HAP-1 (cell line): ENCODE measurements around the gene OXLD1.
A peak's percentile ranks its signal among the peaks of the same experiment; 100 is the strongest.

ENCODE experiments used
- DNase-seq, 2 experiments: peaks; one replicate each; pipeline ENCODE4 v3.0.0-alpha.2; 2016 to 2020; ENCODE audit warnings: low spot score in 2 of 2
- H3K27me3 ChIP-seq: fragments of 250-450 bp; sonication (Bioruptor Pico); 2 replicates; pipeline ENCODE4 v1.5.1; 2020; ENCODE audit warnings: low read depth, mild to moderate bottlenecking, moderate library complexity
- H3K36me3 ChIP-seq: fragments of 250-450 bp; sonication (Bioruptor Pico); replicated peaks from 2 replicates; pipeline ENCODE4 v1.5.1; 2020; ENCODE audit warnings: mild to moderate bottlenecking
- H3K4me1 ChIP-seq: fragments of 250-450 bp; sonication (Bioruptor Pico); 2 replicates; pipeline ENCODE4 v1.5.1; 2020; ENCODE audit warnings: mild to moderate bottlenecking
- H3K4me3 ChIP-seq: fragments of 250-450 bp; sonication (Bioruptor Pico); 2 replicates; pipeline ENCODE4 v1.5.1; 2020; ENCODE audit warnings: mild to moderate bottlenecking, moderate library complexity
- H3K9me3 ChIP-seq: fragments of 250-450 bp; sonication (Bioruptor Pico); 2 replicates; pipeline ENCODE4 v1.5.1; 2020; ENCODE audit warnings: mild to moderate bottlenecking, moderate library complexity
- in situ Hi-C: fragments of 300-500 bp; cut with MboI; formaldehyde crosslinking; loops from 3 replicates; pipeline ENCODE4 v1.14.3; 2020; ENCODE audit warnings: low sequenced_read_pairs, inconsistent platforms, mixed read lengths

OXLD1 gene

GRCh38 chr17:81666342-81667191 is at the start of gene OXLD1, which contains the start of gene CCDC137:
OXLD1 (minus strand) TSS chr17:81666605; CDS start chr17:81666577, 28 bp downstream.
CCDC137 (plus strand) TSS chr17:81666737; CDS start chr17:81666767, 30 bp downstream.
- Histone ChIP-seq H3K27me3 (no peaks in the 10 kb centered on the region), H3K4me1 (peaks cover 13% of the 10 kb centered on the region), H3K36me3 (peaks cover 51% of the 10 kb centered on the region), H3K4me3 (peak within 1 kb of the TSS; percentile 87), H3K9me3 (no peaks in the 10 kb centered on the region)
- in situ Hi-C loops = no loop called here
- DNase-seq = peak; percentile 83 to 97

- in situ Hi-C loops = no loop called here
- H3K4me1 ChIP-seq = peaks cover 19% of the 10 kb centered on the region
Measured at GRCh38 chr17:81715107-81715871, 48.9 kb upstream of the OXLD1 start.

DNA sequence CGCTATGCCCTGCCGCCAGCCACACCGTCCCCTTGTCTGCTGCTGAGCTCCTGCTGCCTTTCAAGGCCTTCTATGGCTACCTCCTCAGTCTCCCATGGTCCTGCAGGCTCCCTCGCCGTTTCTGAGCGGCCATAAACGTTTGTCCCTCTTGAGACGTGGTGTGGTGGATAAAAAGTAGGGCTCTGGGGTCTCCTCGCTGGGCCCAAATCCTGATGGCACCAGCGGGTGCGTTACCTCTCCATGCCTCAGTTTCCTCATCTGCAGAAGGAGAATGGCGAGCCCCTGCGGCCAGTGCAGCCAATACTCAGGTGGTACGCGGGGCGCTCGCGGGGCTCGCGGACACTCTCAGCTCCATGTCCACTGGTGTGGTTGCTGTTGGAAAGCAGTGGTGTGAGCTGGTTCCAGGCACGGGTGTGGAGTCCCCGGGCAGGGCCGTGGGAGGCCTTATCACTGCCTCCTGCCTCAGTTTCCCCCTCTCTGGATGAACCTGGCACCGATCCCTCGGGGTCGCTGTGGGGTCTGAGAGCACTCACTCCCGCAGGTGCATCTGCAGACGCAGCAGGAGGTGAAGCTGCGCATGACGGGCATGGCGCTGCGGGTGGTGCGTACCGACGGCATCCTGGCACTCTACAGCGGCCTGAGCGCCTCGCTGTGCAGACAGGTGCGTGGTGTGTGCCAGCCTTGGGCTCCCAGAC is 48.2 kb upstream of the OXLD1 start:
- Histone ChIP-seq H3K9me3 (no peaks in the 10 kb centered on the region), H3K27me3 (no peaks in the 10 kb centered on the region), H3K4me3 (peak overlapping the region; percentile 61), H3K36me3 (peaks cover 47% of the 10 kb centered on the region), H3K4me1 (peaks cover 19% of the 10 kb centered on the region)
- in situ Hi-C loops = no loop called here
- DNase-seq = no peak

More at GRCh38 chr17:81715107-81715871, 48.9 kb upstream of the OXLD1 start:
- H3K9me3 ChIP-seq = no peaks in the 10 kb centered on the region
- H3K27me3 ChIP-seq = no peaks in the 10 kb centered on the region
- no peak overlapping the region for H3K4me3 ChIP-seq
- DNase-seq = no peak
- peaks cover 47% of the 10 kb centered on the region for H3K36me3 ChIP-seq

GRCh38 chr17:81713556-81714411 is 47.4 kb upstream of the OXLD1 start:
- no peaks in the 10 kb centered on the region for H3K27me3 ChIP-seq
- in situ Hi-C loops = no loop called here
- DNase-seq = peak in 1 of 2 experiments; percentile 53
- H3K36me3 ChIP-seq = peaks cover 43% of the 10 kb centered on the region
- H3K4me3 ChIP-seq = peak overlapping the region; percentile 61
- no peaks in the 10 kb centered on the region for H3K9me3 ChIP-seq
- H3K4me1 ChIP-seq = peaks cover 19% of the 10 kb centered on the region

- H3K9me3 ChIP-seq = no peaks in the 10 kb centered on the region
- in situ Hi-C loops = no loop called here
- H3K36me3 ChIP-seq = peaks cover 44% of the 10 kb centered on the region
- no peak for DNase-seq
- peaks cover 19% of the 10 kb centered on the region for H3K4me1 ChIP-seq
- peak overlapping the region; percentile 61 for H3K4me3 ChIP-seq
- H3K27me3 ChIP-seq = no peaks in the 10 kb centered on the region
Measured at GRCh38 chr17:81713004-81713555, 46.7 kb upstream of the OXLD1 start.

DNA sequence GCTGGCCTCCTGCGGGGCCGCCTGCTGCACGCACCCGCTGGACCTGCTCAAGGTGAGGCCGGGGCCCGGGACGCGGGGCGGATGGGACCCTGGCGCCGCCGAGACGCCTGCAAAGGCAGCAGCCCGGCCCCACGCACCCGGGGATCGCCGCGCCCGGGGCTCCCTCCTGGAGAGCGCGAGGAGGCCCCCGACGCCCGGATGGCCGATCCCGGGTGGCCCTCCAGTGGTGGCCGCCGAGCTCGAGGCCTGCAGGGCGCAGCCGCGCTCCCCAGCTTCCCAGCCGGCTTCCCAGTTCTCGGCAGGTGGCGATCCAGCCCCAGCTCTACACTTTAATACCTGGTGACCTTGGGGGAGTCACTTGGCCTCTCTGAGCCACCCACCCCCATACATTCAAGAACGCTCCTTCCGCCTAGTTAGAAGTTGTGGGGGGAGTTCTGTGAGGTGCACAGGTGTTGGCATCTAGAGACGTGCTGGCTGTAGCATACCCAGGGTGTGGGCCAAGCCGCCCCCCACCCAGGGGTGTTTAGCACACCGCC is 46.1 kb upstream of the OXLD1 start:
- Histone ChIP-seq H3K4me1 (peaks cover 19% of the 10 kb centered on the region), H3K36me3 (peaks cover 44% of the 10 kb centered on the region), H3K4me3 (peak overlapping the region; percentile 61), H3K27me3 (no peaks in the 10 kb centered on the region), H3K9me3 (no peaks in the 10 kb centered on the region)
- in situ Hi-C loops = no loop called here
- DNase-seq = peak in 1 of 2 experiments; percentile 54

- Histone ChIP-seq H3K4me3 (peak within 1 kb of the TSS; percentile 61), H3K36me3 (peaks cover 44% of the 10 kb centered on the region), H3K4me1 (peaks cover 19% of the 10 kb centered on the region), H3K27me3 (no peaks in the 10 kb centered on the region), H3K9me3 (no peaks in the 10 kb centered on the region)
- DNase-seq = peak; percentile 70 to 81
- in situ Hi-C loops = no loop called here
Measured at GRCh38 chr17:81711814-81712467, 45.5 kb upstream of the OXLD1 start, which contains the start of gene SLC25A10. SLC25A10 (plus strand) TSS chr17:81712284; CDS start chr17:81712427, 143 bp downstream.

DNA sequence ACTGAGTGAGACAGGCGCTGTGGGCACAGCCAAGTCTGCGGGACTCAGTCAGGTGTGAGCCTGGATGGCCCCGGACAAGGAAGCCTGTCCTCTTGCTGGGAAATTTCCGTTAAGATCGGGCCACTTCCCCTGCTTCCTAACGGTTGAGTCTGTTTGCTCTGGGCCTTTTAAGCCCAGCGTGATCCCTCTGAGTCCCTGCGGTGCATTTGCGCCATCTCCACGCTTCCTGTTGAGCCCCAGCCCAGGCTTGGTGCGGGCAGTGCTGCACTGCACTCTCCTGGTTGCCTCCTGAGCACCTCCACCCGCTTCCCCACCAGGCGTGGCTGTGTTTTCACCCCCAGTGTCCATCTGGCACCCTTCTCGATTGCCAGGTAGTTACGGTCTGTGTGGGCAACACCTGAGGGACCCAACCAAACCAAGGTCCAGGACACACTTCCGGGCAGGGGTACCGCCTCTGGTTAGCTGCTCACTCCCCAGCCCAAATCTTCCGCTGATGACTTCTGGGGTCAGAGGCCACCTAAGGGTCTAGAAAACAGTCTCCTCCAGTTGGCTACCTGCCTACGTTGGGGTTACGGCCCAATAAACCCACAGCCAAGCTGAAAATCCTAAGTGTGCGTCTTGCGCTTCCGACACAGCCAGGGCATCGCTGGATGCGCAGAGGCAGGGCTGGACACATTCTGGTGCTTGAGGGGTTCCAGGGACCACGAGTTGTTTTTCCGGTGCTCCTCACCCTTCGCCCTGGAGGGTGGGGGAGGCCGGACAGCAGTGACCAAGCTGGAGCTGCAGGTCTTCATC is 44.3 kb upstream of the OXLD1 start:
- DNase-seq = no peak
- in situ Hi-C loops = no loop called here
- peaks cover 51% of the 10 kb centered on the region for H3K36me3 ChIP-seq

DNA sequence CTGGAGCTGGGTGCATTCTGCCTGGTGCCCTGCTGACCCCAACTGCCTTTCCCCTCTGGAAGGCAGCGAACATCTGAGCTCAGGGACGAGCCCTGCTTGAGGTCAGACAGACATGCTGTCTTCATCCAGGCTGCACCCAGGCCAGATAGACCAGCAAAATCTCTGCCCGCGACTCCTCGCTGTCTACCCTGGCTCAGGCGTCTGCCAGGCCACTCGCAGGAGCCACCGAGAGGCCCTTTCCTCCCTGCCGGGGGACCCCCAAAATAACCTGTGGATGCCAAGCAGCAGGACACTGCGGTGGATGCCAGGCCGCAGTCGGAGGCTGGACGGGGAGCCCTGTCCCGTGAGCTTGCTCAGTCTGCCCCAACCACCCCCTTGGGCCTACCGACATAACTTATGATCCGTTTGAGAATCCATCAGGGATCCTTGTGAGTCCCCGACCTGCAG is 42.4 kb upstream of the OXLD1 start:
- Histone ChIP-seq H3K36me3 (peaks cover 50% of the 10 kb centered on the region), H3K4me1 (peaks cover 15% of the 10 kb centered on the region), H3K9me3 (no peaks in the 10 kb centered on the region), H3K4me3 (no peak overlapping the region), H3K27me3 (no peaks in the 10 kb centered on the region)
- in situ Hi-C loops = no loop called here
- no peak for DNase-seq

More for the DNA sequence above, 44.3 kb upstream of the OXLD1 start:
- Histone ChIP-seq H3K27me3 (no peaks in the 10 kb centered on the region), H3K9me3 (no peaks in the 10 kb centered on the region), H3K4me1 (peaks cover 19% of the 10 kb centered on the region), H3K4me3 (no peak overlapping the region)

- in situ Hi-C loops = no loop called here
- peaks cover 12% of the 10 kb centered on the region for H3K4me1 ChIP-seq
- H3K27me3 ChIP-seq = no peaks in the 10 kb centered on the region
- peaks cover 56% of the 10 kb centered on the region for H3K36me3 ChIP-seq
- H3K9me3 ChIP-seq = no peaks in the 10 kb centered on the region
- no peak for DNase-seq
- no peak overlapping the region for H3K4me3 ChIP-seq
Measured at GRCh38 chr17:81707725-81708646, 41.6 kb upstream of the OXLD1 start.
